ENCODE data around the gene TRAF1.

DNA sequence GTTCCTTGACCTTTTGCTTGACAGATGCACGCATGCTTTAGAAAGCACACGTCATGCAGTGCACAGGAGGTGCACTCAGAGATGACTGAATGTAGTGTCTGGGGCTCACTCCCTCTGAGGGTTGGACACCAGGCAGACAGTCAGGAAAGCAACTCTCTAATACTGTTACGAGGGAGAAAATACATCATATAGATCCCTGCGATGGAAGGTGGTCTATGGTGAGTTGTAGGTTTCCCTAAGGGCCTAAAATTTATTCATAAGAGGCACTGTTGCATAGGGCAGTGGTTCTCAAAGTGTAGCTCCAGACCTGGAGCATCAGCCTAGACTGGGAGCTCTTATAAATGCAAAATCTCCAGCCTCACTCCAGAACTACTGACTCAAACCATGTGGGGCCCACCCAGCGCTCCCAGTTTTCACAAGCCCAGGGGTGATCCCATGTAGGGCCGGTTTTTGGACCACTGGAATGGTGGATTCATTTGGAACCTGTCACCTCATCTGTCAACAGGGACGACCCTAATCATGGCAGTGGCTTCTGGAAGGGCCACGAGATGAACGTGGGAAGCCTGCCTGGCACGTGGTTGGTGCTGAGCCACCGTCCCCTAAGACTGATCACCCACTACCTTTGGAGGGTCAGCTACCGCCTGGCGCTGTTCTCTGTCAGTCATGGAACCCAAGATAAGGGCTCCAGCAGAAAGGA lies 32.8 kb downstream of the TRAF1 start:
- TF ChIP-seq, protein P1, sequence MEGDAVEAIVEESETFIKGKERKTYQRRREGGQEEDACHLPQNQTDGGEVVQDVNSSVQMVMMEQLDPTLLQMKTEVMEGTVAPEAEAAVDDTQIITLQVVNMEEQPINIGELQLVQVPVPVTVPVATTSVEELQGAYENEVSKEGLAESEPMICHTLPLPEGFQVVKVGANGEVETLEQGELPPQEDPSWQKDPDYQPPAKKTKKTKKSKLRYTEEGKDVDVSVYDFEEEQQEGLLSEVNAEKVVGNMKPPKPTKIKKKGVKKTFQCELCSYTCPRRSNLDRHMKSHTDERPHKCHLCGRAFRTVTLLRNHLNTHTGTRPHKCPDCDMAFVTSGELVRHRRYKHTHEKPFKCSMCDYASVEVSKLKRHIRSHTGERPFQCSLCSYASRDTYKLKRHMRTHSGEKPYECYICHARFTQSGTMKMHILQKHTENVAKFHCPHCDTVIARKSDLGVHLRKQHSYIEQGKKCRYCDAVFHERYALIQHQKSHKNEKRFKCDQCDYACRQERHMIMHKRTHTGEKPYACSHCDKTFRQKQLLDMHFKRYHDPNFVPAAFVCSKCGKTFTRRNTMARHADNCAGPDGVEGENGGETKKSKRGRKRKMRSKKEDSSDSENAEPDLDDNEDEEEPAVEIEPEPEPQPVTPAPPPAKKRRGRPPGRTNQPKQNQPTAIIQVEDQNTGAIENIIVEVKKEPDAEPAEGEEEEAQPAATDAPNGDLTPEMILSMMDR (conservative IDR thresholded peaks at IDR 0.05 in 1 of 2, IDR thresholded peaks at IDR 0.05 in 1 of 2; ENCODE audit: low read depth in 1 of 2, low read length in 2 of 2): no peak
- TF ChIP-seq EZH2 (IDR thresholded peaks at IDR 0.05; ENCODE audit: low read length, missing control alignments): no peak
